HL-60/S4 treated with retinoic acid at 250 ng/mL for 4 days and 3 days (cell line): ENCODE measurements around the gene LRTM1.

Experiments
- in situ Hi-C: fragments of 300-500 bp; cut with MboI; formaldehyde crosslinking; loops from 2 replicates; pipeline ENCODE4 v1.7.0; 2022; ENCODE audit warnings: low sequenced_read_pairs

The LRTM1 gene

GRCh38 chr3:54928046-54928770, at the start of gene LRTM1:
TSS of gene LRTM1 (minus strand) at chr3:54928059. CDS start at chr3:54927911, 148 bp downstream.
- in situ Hi-C loops, result no loop called here

- in situ Hi-C loops, result no loop called here
Observed at GRCh38 chr3:54977439-54977838, 49.6 kb upstream of the LRTM1 start.

DNA sequence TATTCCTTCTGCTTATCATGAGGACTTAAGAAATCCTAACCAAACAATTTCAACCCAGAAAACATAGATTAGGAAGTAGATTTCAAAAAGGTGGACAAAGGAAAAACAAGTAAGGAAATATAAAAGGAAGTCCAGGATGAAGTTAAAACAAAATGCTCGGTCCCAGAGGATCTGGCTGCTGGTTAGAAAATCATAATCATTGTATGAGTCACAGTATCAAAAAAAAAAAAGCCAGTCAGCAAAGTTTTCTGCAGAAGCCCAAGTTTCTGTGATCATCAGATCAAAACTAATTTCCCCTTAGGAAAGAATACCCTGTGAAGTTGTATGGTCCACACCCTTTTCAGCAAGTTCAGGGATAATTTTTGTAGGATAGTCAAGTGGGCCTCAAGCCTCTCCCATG, 43.0 kb upstream of the LRTM1 start:
- in situ Hi-C loops, result no loop called here

GRCh38 chr3:54969652-54970051, 41.8 kb upstream of the LRTM1 start:
- in situ Hi-C loops, result no loop called here

DNA sequence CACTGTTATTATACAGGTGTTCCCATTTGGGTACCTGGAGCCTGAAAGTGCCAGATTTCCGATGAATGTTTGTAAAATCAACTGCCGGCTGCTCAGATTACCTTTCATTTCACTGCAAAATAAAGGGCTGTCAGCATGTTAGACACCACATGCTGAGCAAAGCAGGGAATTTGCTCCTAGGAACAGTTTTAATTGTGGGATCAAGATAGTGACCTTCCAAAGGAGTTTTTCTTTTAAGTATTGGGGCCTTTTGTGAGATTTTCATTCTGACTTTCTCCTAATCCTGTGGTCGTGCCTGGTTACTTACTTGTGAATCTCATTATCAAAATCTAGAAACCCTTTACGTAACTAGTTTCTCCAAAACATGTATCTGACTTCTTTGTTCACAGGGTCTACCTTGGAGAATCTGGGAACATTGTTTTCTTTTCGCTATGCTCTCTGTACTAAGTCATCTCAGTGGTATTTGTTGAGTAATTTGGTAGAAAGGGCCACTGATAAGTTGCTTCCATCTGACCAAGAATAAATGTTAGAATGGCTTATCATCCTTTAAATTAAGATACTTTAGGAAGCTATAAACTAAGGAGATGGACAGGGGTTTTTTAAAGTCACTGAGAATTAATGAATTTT, 40.8 kb upstream of the LRTM1 start:
- in situ Hi-C loops, result no loop called here

GRCh38 chr3:54967731-54968161, 39.9 kb upstream of the LRTM1 start:
- in situ Hi-C loops, result no loop called here

GRCh38 chr3:54966979-54967378, 39.1 kb upstream of the LRTM1 start:
- in situ Hi-C loops, result no loop called here

GRCh38 chr3:54965746-54966145, 37.9 kb upstream of the LRTM1 start:
- in situ Hi-C loops, result no loop called here

GRCh38 chr3:54964081-54964480, 36.2 kb upstream of the LRTM1 start:
- in situ Hi-C loops, result no loop called here

GRCh38 chr3:54963641-54964040, 35.8 kb upstream of the LRTM1 start:
- in situ Hi-C loops, result no loop called here

DNA sequence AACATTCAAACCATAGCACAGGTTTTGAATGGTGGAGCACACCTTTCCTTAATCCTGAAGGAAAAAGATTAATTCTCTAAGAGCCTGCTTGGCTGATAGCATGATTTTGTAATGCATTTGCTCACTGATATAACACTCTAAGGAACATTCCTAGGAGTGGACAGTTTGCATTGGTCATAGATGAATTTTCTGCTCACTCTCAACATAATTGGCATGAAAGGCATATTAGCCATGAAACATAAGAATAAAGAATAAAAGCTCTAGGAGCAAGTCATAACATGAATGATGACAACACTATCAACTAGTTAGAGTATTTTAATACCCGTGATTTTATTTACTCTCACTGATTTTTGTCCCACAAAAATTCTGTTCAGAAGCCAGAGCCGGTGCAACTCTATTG, 34.3 kb upstream of the LRTM1 start:
- in situ Hi-C loops, result no loop called here

GRCh38 chr3:54960701-54961100, 32.8 kb upstream of the LRTM1 start:
- in situ Hi-C loops, result no loop called here

DNA sequence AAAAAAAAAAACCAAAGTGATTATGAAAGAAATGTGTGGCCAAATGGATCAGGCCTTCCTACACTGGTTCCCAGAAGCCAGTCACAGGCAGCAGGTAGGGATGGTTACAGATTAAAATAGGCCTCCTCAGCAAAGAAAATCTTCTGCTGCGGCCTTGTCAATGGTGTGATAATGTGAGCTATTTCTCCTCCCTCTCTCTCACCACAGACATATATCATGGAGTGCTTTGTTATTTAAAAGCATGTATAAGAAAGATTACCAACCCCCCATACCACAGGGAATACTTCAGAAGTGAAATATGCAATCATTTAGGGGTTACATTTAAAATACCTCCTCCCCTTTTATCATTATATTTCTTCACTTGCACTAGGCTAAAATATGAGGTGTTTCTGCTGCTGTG, 32.2 kb upstream of the LRTM1 start:
- in situ Hi-C loops, result no loop called here

DNA sequence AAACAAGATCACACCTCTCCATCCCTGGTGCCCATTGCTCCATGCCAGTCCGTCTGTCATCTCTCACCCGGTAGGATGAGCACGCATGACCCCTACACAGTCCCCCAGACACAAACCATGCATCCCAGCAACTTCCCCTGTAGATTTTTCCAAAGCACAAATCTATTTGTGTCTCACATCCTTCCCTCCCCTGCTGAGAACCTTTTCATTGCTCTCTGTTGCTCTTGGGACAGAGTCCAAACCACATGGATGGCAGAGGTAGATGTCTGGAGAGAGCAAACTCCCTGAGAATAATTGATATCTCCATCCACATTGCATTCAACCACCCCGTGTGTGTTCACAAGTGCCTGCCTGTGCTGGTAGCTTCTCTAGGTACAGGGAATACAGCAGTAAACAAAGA, 29.9 kb upstream of the LRTM1 start:
- in situ Hi-C loops, result no loop called here

- in situ Hi-C loops, result no loop called here
Observed at GRCh38 chr3:54955941-54956340, 28.1 kb upstream of the LRTM1 start.

DNA sequence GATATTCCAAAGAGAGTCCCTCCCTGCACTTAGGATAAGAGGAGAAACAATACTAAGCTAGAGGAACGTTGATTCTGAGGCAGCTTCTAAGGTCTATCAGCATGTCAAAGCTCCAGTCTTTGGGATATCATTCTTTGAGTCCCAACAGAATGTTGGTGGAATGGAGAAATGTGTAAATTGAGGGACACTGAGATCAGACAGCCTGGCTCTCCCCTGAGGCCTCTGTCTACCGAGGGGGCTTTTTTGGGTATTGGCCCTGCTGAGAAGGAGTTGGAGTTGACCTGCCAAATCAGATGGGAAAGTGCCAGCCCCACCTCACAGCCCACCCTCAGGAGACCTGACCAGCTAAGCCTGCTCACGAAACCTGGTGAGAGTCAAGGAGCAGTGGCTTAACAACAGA, 27.6 kb upstream of the LRTM1 start:
- in situ Hi-C loops, result no loop called here

DNA sequence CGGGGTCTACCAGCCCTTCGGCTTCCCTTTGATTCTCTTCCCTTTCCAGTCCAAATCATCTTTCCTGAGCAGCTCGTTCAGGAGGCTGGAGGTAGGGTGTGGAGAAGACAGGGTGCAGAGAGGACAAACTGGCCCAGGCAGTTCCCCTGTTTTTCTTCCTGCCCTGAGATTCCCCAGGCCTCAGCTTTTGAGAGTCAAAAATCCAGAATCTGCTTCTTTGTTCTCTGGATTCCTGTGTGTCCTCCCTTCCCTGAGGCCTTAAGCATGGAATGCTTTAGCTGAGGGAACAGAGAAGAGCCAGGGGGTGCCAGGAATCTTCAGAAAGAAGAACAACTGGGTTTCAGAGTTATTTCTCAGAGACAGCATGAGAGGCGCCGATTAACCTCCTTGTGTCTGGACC, 26.7 kb upstream of the LRTM1 start:
- in situ Hi-C loops, result no loop called here

- in situ Hi-C loops, result no loop called here
Observed at GRCh38 chr3:54954022-54954421, 26.2 kb upstream of the LRTM1 start.

DNA sequence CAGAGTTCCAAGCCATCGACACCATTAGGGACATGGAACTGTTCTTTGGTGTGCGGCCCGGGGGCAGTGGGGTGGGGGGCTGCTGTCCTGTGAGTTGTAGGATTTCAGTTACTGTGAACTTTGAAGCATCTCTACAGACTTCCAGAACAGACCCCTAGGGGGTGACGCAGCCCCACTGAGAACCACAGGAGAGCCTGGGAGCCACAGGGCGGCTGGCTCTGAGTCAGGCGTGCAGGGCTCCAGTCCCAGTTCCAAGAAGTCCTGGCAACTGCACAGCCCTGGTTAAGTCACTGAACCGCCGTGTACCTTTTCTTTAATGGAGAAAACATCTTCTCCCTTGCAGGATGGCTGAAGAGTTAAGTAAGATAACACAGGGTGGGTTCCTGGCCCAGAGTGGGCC, 23.5 kb upstream of the LRTM1 start:
- in situ Hi-C loops, result no loop called here

DNA sequence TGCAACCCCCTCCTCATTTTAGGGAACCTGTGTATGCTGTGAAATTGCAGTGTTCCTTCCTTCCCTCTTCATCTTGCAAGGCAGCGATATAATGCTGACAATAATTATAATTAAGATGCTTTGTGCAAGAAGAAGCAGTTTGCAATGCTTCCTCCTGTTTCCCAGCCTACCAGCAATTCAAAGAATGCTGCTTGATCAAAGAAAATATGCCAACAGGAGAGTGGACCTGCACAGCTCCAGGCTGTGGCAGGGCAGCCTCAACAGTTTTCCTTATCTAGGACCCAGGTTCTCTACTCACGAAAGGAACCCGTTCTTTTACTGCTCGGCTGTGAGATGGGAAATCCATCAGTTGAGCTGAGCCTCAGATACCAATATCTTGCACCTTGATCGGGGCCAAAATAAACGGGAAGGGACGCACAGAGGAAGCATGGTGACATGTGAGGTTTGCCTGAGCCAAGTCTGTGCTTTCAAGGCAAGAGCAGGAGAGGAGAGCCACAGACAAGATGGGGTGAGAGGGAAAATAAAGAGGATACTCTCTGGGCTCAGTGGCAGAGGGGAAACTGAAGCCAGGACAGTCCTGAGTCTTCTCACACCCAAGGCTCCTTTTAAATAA, 22.6 kb upstream of the LRTM1 start:
- in situ Hi-C loops, result no loop called here

DNA sequence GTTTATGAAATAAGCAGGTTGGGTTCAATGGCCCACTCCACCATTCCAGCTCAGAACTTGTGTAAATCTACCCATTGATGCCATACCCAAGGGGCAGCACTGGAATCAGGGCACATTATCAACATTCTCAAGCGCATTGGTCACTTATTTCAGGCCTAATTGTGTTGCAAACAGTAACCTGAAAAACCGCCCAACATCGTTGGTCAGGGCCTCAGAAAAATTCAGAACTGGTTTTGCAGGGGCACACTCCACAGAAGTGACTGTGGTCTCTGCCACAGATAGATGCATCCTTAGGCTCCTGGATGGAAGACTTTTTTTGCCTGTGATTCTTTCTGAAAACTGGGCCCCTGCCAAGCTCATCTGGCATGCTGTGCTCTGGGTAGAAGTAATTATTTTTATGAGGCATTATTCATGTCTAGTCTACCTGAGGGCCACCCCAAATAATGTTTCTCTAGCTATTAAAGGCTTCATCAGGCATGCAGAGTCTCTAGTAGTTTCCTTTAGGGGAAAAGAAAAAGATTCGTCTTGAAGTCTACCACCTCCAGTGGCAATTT, 21.7 kb upstream of the LRTM1 start:
- in situ Hi-C loops, result no loop called here
